Medulla oblongata (tissue), 1 donor: ENCODE data around the gene DLST.

ENCODE experiments used
- DNase-seq: peaks from one replicate; pipeline ENCODE4 v3.0.0-alpha.2; 2015; ENCODE audit errors: extremely low spot score

Gene DLST

DNA sequence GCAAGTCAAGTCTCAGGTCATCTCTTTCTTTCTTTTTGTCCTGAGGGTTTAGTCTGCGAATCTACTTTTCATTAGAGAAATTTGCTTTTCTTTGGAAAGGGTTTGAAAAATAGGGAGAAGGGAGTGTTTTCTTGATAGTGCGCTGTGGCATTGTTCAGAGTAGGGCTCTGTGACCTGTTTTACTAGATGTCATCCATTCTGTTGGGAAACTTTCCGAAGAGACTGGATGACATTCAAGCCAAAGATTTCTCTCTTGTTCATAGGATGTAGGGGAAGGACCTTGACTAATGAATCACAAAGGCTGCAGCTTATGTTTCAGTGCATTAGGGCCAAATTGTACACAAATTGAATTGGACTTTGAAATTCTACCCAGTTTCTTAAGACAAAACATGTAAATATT, 14.7 kb downstream of the DLST start:
- no peak for DNase-seq

DNA sequence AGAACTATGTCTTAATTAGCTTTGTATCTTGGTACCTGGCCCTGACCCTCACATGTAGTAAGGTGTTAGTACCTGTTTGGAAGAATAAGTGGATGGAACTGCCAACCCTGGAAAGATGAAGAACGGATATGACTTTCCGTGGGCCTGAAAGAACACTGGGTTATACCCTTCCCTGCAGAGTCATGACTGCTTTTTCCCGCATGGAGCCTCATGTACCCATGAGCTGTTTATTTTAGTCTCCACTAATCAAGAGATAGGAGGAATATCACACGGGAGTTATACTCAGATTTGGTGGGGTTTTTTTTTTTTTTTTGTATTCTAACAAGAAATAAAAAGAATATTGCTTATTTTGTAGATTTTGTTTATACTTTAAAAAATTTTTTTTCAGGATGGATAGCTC, 15.9 kb downstream of the DLST start:
- DNase-seq, result no peak

DNA sequence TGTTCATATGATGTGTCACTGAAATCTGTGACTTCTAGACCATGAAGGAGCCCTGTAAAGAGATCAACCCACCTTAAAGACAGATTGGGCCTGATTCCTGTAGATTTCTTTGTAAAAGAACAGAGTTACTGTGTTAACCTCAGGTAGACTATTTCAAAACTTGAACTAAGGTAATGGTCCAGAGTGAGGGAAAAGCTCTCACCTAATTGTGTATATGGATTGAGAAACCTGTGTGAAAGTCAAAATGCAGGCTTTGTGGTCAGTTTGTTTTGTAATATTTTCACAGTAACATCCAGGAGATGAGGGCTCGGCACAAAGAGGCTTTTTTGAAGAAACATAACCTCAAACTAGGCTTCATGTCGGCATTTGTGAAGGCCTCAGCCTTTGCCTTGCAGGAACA, 16.4 kb downstream of the DLST start:
- DNase-seq, result no peak

DNA sequence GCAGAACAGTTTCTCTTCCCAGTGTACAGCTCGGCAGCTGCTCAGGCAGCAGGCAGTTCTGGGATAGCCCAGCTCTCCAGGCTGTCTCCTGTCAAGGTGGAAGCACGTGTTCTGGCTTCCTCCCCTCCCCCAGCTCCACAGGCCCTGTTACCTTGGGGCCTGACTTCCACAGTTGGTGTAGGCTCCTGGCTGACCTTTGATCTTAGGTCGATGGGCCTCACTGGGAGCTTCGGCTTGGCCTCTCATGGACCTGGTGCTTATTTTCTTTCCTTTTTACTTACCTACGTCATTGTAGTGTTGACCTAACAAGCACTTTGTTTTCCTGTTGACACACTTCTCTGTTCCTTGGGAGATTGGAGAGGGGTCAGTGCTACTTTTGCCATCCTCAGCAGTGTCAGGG, 17.0 kb downstream of the DLST start:
- no peak for DNase-seq

DNA sequence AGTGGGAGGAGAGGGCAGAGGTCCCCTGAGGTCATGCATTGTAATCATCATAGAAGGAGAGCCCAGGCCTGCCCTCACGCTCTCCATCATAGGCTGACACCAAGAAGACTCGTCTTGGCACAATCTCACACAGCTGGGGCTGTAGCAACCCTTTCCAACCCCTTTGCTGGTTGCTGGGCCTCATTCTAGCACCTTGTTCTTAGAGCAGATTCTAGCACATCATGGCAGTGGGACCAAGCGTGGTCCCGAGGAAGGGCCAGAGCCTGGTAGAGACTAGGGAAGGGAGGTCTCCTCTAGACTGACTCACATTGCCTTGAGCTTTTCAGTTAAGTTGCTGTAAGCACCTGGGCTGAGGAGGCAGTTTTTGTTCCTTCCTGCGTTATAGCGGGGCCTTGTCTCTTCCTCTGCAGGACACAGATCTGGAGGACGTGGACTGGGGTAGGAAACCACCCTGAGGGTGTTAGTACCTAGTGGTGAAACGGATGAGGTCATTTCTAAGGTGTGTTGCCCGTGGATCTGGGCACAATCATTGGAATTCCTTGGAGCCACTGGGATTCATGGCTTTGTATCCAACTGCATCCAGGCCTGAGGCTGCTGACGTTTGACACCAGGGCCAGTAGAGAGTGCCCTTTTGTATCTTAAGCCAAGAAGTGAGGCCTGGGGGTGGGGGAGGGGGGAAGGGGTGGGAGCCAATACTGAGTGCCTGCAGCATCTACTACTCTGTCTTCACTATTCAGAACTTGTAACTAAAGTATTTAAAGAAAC, 21.4 kb downstream of the DLST start:
- peak; percentile 38 for DNase-seq

DNA sequence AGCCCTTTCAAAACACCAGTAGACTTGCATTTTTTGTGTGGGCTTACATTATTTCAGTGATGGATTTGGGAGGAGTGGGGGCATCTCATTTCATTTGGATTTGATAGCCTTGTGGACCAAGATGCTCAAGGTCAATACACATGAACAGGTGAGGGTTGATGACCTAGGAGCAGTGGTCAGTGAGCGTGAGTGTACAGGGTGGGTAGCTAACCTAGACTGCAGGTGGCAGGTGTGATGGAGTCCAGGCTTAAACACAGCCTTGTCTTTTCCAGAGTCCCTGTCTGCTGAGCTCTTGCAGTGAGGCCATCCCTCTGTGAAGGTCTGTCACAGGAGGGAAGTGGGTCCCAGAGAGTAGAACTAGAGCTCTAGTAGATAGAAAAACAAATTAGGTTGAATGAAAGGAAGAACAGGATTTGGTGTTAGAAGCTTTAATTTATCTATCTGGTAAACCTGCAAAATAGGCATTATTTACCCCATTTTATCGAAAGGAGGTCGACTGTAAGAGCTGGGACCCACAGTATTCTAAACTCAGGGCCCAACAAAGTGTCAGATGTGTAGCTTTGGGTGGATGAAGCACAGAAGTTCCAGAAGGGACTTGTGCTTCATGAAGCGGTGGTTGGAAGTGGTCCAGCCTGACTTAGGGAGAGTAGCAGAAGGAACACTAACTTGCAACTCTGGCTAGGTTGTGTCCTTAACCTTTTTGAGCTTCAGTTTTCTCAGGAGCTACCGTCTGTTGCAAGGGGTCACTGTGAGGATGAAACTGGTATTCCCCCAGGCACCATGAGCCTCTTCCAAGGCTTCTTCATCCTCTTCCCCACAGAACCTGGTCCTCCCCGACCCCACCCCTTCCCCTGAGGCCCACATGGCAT, 23.2 kb downstream of the DLST start:
- DNase-seq, result no peak

DNA sequence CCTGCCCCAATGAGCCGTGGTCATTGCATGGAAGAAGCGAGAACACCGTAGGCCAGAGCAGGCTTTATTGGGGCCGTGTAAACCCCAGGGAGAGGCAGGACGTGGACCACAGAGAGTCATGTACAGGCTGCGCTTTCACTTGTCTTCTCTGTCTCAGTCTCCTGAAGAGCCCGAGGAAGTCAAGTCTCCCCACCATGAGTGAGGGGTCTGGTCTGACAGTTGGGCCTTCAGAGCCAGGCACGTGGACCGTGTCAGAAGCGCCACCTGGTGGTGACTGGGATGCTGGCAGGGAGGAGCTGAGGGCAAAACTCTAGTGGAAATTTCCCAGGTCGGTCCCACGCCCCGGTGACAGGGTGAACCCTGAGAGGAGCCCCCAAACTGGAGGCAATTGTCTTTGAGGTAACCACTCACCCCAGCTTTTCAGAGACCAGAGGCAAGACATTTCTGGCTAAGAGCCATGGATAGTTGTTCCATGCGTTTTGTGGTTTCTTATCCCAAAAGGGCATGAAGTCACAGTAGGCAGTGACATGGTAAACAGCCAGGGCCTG, 24.0 kb downstream of the DLST start:
- DNase-seq, result peak; percentile 76

DNA sequence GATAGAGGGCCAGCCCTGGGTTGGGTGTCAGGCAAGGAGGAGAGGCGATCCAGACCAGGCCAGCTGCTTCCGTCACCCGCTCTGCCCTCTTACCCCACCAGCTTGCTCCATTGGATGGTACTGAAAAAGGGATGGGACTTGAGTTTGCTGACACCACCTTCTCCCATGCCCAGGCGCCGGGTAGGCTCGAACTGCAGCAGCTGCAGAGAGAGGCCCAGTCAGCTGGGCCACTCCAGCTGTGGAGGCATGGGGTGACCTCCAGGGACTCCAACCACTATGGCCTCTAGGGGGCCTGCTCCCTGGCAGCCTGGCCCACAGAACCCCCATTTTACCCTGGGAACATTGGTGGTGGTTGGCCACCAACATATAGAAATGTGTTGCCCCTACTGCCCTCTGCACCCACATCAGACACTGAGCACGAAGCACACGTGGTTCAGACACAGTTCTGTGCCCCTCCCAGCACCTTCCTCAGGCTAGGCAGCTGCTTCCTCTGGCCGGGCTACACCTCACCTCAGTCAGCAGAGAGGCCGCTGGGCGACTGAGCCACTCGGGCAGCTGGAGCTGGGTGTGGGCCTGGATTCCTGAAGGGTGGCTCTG, 25.3 kb downstream of the DLST start:
- DNase-seq, result no peak

DNA sequence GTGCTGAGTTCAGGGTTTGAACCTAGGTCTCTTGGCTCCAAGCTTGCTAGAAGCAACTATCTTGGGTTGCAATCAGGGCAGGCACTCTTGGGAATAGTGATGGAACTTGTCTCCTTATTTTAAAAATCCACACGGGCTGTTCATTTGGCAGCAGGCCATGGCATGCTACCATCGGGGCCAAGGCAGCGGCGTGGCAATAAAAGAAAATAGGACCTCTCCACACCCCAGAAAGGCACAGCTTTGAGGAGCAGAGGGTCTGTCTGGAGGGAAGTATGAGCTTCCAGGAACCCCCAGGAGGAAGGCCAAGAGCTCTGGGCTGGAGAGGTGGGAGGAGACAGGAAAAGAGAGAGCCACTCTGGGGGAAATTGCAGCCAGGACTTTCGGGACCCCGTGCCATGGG, 26.0 kb downstream of the DLST start:
- peak; percentile 18 for DNase-seq

DNA sequence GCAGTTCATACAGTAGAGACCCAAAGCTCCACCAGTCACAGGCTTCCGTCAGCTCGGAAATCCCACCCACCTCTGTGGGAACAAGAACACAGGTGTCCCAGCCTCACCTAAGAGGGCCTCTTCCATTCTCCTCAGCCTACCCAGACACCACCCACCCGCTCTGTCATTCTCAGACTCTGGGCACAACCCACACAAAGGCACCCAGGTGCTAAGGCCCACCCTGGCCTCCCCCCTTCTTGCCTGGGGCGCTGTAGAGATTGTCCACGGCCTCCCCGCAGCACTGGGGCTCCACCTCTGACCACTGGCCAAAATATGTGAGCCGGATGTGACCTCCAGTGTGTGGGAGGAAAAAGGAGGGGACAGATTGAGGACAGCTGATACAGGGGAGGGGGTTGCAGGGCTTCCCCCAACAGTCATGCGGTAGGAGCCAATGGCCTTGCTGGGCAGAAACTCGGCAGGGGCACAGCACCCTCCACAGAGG, 27.2 kb downstream of the DLST start:
- DNase-seq, result no peak

DNA sequence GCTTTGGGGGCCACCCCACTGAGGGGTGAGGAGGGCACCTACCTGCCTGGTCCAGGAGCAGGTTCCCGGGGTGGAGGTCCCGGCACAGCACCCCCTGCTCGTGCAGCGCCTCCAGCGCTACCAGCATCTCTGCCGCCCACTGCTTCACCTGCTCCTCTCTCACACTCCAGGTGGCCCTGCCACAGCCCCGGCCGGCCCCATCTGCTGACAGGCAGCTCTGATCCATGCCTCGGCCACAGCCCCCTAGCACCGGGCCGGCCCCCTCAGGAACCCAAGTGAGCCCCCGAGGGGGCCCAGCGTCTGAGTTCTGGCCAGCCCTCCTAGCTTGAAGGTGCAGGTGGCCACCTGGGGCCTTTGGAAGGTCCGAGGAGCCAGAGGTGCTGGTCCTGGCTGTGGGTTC, 27.8 kb downstream of the DLST start:
- no peak for DNase-seq

DNA sequence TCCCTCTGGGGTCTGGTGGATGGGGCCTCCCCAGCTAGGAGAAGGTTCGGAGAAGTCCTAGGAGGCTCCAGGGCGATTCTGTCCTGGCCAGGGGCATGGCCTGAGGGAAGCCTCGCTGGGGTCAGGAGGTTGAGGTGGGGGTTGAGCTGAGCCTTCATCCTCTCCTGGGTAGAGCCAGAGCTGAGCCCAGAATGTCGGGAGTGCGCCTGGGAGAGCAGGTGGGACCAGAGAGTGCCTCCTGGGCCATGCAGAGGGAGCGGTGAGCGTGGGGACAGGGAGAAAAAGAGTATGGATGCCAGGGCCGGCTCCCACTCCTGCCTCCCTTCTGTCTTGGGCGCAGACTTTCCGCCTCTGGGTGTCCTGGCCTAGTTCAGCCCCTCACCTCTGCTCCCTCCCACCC, 28.2 kb downstream of the DLST start:
- no peak for DNase-seq

DNA sequence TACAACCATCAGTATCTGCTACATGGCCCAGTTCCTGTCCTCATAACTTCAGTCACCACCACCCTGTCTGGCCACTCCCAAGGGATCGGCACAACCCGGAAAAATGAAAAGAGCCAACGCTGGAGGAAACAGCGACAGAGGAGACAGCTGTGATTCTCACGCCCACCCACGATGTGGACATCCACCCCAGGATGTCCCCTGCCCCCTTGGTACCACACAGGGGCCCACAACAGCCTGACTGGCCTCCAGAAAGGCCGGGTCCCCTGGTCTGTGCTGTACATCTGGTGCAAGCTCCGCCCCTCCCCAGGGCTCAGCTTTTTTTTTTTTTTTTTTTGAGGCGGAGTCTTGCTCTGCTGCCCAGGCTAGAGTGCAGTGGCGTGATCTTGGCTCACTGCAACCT, 28.8 kb downstream of the DLST start:
- no peak for DNase-seq

DNA sequence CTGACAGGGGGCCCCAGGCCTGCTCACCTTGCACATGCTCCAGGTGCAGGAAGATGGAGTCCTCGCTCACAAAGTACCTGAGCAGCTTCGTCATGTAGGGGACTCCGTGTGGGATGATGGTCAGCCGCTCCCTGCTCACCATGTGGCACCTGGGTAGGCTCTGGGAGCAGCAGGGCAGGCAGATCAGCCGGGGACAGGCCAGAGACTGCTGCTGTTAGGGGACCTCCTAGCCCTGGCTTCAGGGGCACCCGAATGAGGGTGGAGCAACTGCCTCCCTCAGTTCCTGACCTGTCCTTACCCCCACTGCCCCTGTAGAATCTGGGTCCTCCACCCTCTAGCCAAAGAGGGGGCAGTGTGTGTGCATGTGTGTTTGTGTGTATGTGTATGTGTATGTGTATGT, 29.5 kb downstream of the DLST start:
- no peak for DNase-seq

DNA sequence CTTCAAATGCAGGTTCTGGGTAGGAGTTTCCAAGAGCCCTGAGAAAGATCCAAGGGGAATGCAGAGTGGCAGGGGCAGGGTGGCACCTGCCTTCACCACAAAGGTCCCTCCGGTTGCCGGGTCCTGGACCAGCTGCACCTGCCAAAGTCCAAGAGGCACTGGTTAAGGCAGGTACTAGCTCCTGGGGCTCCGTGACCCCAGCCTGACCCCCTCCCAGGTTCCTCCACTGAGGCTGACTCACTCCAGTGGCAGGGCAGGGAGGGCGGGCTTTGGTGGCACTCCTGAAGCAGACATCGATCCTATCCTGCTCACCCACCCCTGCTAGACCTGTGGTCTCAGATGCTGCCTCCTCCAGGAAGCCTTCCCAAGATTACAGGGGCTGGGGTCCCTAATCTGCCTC, 30.0 kb downstream of the DLST start:
- no peak for DNase-seq

DNA sequence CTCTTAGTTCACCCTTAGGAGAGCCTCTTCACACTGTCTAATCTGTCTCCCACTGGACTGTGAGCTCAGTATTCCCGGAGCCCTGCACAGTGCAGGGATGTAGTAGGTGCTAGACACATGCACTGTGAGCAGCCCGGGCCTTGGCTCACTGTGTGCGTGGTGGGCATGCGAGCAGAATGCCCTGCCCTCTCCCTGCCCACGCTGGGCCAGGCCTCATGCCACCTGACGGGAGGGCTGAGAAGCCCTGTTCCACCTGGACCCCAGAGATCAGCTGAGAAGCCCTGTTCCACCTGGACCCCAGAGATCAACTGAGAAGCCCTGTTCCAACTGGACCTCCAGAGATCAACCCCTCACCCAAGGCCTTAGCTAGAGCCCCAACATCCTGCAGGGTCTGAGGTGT, 30.4 kb downstream of the DLST start:
- no peak for DNase-seq

DNA sequence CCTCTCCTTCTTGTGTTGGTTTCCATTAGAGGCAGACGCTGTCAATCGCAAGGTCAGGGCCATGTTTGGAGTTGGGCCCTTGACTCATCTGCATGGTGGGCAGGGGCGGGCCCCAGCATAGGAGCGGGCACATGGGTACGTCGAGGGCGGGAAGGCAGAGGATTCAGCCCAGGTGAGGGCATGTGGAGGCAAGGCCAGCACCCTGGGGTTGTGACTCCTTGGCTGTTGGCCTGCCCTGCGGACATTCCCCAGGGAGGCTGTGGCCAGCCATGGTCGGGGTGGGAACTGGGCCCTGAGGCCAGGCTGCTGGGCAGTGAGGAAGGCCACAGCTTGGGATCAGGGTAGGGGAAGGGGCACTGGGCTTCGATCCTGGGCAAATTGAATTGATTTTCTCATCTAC, 31.1 kb downstream of the DLST start:
- DNase-seq, result no peak

DNA sequence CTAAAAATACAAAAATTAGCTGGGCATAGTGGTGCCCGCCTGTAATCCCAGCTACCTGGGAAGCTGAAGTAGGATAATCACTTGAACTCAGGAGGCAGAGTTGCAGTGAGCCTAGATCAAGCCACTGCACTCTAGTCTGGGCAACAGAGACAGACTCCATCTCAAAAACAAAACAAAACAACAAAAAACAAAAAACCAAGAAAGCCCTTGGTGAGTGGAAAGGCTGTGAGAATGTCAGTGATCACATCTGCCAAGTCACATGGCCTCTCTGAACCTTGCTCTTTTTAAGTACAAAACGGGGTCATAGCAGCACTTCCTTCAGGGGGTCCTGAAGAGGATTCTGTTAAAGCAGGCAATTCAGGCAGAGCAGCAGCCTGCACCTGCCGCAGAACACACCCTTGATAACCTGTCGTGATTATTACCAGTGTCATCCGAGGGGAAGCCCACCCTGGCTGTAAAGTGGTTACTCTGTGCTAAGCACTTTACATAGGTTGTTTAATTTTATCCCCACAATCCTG, 31.7 kb downstream of the DLST start:
- DNase-seq, result no peak

DNA sequence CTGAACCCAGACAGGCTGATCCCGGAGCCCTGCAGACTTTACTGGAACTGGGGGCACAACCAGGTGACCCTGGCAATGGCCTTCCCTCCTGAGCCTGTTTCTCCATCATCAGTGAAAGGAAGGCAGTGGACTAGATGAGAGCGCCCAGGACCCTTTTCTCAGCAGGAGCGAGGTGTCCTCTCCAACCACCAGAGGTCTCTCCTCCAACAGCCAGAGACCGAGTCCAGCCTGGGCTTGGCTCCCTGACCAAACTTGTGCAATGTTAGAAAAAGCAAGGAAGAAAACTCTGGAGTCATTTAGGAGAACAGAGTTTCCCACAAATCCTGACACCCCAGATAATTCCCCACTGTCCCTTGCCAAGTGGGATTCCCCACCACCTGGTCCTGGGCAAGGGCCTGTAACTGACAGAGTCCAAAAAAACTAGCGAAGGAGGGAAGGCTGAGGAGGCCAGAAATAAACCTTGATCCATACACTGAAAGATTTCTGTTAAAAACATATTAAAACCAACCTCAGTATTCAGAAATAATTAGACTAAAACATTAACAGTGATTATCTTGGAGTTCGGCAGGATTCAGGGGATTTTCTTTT, 32.4 kb downstream of the DLST start:
- peak; percentile 90 for DNase-seq

DNA sequence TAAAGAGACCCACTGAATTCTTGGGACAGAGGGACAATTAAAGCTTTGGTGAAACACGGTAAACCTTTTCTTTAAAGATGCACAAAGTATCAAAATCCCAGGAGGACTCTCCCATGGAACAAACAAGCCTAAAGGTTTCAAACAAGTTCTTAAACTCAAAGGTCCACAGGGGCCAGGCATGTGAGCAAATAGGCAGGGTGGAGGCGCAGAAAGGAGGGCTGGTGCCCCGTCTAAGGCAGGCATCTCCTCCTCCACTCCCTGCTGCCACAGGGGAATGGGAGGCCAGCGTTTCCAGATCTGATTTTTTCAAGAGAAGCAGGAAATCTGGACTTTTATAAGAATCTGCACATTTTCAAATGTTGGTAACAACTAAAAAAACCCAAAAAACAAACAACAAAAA, 33.7 kb downstream of the DLST start:
- no peak for DNase-seq

DNA sequence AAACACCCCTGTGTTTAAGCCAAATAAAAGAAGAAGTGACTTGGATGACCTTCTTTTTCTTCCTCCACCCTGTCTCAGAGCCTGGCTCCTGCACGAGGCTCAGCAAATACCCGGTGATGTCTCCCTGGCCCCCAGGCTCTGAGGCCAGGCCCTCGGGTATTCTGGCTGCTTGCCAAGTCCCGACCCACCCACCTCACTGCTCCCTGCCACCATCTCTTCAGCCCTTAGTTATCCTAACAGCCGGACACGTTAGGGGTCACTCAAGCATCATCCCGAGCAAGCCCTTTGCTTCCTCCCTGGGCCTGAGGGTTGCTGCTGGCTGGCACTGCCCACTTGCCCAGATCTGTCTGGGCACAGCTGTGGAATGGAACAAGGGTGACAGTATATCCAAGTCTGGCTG, 34.1 kb downstream of the DLST start:
- DNase-seq, result no peak

DNA sequence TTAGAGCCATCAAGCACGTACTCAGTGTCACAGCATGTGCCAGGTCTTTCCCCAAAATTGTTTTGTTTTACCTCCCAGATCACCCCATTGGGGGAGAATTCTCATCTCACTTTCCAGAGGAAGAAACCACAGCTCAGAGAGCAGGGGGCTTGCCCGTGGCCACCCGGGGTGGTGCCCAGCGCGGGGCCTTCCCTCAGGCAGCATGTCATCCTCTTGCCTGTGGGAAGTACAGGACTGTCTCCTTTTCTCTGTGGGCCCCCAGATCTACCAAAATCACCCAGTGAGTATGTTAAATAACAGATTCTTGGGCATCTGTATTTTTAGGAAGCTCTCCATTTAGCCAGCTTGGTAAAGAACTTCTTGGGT, 35.4 kb downstream of the DLST start:
- DNase-seq, result no peak
